ENCODE data around the gene PPP2R3B.
A peak's percentile ranks its signal among the peaks of the same experiment; 100 is the strongest.
"Not testable (repeated sequence)": the region's sequence is repeated elsewhere in the genome, so short reads cannot be mapped to it uniquely, and the experiment has no call there.

Gene PPP2R3B

DNA sequence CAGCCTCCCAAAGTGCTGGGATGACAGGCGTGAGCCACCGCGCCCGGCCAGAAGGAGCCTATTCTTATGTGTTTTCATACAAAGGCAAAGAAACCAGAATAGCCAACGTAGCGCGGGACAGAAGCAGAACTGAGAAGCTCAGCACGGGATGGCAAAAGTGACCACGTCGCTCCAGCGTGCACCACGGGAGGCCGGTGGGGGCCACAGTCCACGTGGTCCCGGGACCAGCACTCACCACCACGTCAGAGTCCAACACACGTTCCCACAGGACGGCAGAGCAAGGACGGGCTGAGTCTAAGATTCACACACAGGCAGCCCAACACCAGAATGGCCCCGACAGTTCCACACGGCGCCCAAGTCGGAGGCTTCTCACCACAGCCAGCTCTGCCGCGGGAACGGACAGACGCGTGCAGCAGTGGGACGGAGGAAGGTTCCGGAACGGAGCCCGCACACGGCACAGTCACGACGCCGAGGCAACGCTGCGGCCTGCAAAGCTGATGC is 49.3 kb downstream of the PPP2R3B start:
- DNase-seq (ENCODE audit: low spot score) = no peak

DNA sequence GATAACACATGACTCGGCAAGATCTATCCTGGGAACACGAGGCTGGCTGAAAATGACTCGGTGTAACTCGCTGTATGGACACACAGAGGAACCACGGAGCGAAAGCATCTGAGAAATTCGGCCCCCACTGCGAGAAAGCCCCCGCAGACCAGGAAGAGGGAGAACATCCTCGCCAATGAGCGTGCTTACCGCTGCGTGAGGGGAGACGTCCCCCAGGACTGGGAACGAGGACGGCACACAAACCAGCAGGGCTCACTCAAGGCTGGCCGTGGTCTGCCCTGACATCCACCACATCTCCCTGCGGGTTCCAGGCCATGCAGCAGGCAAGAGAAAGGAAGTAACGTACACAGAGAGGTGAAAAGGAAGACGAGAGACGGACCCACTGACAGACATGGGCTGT is 50.5 kb downstream of the PPP2R3B start:
- no peak for DNase-seq (ENCODE audit: low spot score)

DNA sequence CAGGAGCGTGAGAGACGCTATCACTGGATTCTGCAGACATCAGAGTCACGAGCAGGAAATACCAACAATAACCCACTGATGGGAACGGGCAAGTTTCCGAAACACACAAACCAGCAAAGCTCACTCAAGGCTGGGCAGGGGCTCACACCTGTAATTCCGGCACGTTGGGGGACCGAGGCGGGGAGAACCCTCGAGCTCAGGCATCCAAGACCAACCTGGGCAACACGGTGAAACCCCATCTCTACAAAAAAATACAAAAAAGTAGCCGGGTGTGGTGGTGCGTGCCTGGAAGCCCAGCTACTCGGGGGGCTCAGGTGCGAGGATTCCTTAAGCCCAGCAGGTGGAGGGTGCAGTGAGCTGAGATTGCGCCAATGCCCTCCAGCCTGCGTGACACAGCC is 51.0 kb downstream of the PPP2R3B start:
- no peak for DNase-seq (ENCODE audit: low spot score)

DNA sequence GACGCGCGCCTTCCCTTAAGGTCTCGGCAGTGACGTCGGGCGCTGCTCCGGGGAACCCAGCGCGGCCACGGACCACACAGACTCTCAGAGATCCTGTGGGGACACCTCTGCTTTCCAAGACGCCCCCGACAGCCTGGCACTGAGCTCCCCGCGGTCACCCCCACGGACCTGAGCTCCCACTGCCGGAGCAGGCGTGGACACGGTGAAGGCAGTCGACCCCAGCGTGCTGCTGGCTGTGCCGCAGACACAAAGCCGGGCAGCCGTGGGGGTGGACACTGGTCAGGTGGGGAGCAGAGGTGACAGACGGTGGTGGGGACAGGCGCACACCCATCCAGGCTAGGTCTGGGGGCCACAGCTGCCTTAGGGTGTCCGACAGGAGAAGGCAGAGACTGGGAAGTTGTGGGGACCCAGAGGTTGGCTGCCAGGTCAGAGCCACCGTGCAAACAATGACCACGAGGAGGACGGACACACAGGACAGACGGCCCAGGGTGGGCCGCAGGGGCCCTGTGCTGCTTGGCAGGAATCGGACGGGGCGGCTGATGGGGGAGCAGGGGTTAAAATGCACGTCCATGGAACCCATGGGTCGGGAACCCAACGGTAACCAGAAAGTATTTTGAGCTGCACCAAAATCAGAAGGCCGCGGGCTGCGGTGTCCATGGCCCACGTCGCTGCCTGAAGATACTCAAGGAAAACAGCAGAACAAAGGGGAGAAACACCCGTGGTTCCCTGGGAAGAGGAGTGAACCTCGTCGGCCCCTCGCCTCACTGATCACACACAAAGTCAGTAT is 51.5 kb downstream of the PPP2R3B start:
- no peak for DNase-seq (ENCODE audit: low spot score)

DNA sequence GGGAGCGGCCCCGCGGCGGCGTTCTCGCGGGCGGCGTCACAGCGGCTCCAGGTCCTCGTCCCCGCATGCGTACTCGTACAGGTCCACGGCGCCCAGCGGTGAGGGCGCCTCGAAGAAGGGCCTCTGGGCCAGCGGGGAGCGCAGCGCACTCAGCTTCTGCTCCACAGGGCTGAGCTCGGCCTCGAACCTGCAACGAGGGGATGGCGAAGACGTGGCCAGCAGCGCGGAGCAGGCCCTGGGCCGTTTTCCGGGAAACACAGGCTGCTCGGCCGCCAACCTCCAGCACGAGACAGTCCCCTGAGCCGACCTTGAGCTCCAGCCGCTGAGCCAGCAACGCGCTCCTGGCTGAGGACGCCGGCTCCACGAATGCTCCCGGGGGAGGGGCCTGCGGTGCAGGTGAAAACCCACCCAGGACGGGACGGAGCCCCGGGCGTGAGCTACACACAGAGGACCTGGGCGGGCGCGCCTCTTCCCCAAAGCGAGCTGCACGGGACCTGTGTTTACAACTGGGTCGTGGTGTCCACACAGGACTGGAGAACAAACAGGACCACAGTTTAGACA is 52.3 kb downstream of the PPP2R3B start:
- DNase-seq (ENCODE audit: low spot score) = no peak

DNA sequence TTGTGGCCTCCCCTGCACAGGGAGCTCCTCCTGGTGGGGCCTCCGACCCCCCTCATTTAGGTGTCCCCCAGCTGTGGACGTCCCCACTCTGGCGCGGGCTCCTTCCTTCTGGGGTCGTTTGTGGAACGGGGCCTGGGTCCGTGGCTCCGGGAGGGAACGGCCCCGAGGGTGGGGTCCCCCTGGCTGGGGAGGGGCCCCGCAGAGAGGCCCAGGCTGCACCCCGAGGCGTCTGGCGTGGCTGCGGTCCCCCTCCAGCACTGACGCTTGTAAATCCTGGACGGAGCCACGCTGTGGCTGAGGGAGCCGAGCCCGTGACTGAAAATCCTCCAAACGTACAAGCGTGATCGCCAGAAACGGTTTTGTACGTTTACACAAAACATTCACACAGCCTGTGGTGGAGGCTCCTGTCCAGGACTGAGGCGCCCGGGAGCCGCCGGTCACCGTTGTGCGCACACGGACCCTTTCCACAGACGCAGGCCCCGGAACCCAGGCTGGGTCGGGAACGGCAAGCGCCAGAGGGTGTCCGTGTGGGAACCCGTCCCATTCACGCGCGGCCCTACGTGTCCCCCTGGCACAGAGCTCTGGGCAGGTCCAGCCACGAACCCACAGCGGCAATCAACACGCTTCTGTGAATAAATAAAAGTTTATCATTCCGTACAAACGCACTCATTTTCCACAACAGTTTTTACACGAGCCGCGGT is 52.9 kb downstream of the PPP2R3B start:
- no peak for DNase-seq (ENCODE audit: low spot score)

DNA sequence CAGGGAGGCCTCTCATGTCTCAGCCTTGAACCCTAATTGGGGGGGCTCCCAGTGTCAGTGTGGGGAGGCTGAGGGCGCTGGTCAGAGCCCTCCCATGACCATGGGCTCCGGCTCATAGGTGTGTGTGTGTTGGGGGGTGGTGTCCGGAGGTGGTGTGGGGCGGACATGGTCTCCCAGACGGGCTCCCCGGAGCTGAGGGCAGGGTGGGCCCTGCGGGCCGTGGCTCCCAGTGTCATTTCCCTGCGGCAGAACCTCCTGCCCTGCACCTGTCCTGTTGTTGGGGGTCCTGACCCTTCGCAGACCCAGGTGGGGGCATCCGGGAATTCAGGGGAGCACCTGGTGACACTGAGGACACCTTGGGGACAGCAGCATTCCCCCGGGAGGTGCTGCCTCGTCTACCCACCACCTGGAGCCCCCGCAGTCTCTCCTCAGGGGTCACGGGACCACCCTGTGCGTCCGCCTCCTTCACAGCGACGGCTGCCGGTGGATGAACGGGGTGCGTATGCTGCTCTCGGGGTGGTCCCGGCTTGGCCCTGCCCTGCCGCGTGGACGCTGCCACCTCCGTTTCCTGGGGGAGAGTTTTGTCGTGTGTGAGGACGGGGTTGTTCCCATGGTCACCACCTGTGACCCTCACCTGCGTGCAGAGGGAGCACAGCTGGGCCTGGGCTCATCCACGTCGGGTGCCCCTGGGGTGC is 53.6 kb downstream of the PPP2R3B start:
- DNase-seq (ENCODE audit: low spot score) = no peak

DNA sequence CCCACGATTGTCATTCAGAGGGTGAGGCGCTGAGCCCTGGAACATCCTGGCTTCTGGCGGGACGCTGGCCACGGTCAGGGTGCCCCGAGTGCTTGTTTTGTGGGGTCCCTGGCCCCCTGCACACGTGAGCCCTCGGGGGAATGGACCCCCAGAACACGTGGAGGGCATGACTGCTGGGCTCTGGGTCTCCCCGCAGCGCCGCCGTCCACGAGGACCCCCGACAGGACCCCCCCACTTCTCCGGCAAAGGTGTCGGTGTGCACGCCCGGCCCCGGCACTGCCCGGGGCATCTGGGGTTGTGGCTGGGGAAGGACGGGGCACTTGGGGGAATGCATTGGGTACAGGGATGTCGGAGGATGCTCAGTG is 54.2 kb downstream of the PPP2R3B start:
- no peak for DNase-seq (ENCODE audit: low spot score)

DNA sequence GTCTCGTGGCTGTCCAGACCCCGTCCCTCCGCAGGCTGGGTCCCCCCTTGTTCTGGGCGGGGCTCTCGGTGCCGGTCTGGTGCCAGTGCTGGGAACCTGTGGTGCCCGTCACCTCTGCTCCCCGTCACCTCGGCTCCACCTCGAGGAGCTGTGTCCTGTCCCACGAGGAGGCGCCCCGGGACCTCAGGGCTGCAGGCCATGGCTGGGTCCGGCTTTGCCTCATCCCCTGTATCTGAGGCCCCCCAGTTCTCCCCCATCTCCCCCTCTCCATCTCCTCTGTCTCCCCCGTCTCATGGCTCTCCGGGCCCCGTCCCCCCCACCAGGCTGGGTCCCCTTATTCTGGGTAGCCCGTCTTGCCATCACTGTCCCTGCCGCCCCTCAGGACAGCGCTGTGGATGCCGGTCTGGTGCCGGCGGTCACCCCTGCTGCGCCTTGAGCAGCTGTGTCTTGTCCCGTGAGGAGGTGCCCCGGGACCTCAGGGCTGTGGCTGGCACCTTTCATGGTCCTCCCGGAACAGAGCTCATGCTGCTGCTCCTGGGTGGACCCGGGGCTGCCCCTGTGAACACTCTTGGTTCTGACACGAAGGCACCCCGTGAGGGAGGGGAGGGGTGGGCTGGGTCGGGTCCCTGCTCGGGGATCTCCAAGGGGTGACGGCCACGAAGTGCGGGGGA is 54.7 kb downstream of the PPP2R3B start:
- no peak for DNase-seq (ENCODE audit: low spot score)

DNA sequence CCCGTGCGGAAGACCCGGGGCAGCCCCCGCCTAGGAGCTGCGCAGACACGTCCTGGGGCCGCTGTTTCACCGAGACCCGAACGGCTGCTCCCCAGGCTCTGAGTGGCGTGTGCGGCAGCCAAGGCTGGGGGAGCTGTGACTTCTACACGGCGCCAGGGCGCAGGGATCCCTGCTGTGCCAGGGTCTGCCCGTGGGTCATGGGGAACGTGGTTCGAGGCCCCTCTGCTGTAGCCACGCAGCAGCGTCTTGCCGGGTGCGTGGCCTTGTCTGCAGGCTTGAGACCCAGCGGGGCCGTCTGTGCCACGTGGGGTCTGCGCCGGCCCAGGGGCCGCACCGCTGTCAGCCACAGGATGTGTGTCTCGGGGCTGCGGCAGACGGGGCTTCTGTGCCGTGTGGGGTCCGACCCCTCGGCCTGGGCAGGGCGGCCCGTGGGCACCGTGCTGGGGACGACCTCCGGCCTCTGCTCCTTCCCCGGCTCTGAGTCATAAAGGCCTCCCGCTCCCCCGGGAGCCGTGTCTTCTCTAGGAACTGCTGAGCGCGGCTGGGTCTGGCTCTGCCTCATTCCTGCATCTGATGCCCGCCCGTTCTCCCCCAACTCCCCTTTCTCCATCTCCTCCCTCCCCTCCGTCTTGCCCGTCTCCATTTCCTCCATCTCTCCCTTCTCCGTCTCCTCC is 55.4 kb downstream of the PPP2R3B start:
- peak; percentile 78 for DNase-seq (ENCODE audit: low spot score)

DNA sequence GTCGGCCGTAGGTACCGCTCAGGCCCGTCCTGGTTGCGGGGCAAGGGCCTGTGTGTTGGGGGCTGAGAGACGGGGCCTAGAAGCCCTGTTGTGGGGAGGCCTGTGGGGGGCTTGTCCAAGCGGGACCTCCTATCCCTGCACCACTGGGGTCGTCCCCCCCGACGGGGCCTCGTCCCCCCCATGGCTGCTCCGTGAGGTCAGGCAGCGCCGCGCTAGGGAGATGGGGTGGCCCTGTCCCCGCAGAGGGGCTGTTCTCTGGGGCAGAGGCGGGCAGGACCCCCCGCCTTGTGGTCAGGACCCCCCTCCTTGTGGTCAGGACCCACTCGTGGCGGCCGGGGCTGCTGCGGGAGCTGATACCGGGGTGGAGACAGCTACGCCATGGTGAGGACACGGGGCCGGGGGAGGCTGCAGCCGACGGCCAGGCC is 56.0 kb downstream of the PPP2R3B start:
- no peak for DNase-seq (ENCODE audit: low spot score)

DNA sequence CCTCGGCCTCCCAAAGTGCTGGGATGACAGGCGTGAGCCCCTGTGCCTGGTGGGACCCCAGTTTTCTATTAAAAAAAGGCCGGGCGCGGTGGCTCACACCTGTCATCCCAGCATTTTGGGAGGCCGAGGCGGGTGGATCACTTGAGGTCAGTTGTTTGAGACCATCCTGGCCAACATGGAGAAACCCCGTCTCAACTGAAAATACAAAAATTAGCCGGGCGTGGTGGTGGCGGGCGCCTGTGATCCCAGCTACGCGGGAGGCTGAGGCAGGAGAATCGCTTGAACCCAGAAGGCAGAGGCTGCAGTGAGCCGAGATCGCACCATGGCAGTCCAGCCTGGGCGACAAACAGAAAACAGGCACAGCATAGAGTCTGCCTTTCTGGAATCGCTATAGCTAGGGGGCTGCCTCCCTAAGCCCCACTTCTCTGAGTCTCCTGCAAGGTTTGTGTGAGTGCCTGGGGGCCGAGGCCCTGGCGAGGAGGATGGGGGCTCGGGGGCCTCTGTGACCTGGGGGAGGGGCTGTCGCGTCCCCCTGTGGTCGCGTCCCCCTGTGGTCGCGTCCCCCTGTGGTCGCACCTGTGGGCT is 56.5 kb downstream of the PPP2R3B start:
- not testable (repeated sequence) for DNase-seq (ENCODE audit: low spot score)

DNA sequence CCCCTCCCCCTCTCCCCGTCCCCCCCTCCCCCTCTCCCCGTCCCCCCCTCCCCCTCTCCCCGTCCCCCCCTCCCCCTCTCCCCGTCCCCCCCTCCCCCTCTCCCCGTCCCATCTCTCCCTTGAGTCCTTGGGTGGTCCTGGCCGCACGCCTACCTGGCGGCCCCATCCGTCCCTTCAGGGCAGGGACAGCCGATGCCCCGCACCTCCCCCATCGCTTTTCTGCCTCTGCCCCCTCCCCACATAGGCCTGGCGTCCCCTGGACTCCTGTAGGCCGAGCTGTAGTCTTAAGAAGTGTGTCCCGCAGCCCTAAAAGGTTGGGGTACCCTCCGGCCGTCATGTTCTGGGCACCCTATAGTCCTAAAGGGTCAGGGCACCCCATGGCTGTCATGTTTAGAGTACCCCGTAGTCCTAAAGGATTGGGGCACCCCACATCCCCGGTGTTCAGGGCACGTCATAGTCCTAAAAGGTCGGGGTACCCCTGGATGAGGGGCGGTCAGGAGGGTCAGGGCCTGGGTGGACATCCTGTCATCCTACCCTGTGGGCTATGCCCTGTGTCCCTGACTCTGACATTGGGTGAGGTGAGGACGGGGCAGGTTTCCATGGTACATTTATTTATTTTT is 57.3 kb downstream of the PPP2R3B start:
- no peak for DNase-seq (ENCODE audit: low spot score)

DNA sequence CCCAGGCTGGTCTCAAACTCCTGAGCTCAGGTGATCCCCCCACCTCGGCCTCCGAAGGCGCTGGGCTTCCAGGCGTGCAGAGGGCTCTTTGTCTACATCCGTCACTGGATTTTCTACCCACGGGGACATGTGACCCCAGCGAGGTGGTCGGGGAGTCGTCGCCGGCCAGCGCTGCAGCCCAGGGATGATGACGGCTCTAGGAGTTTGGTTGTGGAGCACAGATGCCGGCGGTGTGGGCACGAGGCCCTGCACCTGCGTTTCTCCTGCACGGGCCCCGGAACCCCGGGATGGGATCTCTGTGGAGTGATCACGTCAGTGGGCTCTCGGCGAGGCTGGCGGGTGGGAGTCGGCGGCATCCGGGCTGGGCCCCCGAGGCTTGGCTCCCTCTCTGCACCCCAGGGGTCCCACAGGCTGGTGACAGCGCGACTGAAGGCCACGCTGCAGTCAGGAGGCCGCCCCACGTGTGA is 59.0 kb downstream of the PPP2R3B start:
- no peak for DNase-seq (ENCODE audit: low spot score)

DNA sequence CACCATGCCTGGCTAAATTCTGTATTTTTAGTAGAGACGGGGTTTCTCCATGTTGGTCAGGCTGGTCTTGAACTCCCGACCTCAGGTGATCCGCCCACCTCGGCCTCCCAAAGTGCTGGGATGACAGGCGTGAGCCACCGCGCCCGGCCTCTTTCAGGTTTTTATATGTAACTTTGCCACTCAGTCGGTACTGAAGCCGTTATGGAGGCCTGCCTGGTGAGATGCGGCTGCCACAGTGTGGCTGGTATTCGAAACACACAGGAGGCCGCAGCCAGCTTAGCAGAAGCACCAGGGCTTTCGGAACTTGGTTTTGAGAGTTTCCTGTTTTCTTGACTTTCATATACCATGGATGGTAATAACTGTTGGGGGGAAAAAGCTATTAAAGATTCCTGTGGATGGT is 62.0 kb downstream of the PPP2R3B start:
- DNase-seq (ENCODE audit: low spot score) = not testable (repeated sequence)

DNA sequence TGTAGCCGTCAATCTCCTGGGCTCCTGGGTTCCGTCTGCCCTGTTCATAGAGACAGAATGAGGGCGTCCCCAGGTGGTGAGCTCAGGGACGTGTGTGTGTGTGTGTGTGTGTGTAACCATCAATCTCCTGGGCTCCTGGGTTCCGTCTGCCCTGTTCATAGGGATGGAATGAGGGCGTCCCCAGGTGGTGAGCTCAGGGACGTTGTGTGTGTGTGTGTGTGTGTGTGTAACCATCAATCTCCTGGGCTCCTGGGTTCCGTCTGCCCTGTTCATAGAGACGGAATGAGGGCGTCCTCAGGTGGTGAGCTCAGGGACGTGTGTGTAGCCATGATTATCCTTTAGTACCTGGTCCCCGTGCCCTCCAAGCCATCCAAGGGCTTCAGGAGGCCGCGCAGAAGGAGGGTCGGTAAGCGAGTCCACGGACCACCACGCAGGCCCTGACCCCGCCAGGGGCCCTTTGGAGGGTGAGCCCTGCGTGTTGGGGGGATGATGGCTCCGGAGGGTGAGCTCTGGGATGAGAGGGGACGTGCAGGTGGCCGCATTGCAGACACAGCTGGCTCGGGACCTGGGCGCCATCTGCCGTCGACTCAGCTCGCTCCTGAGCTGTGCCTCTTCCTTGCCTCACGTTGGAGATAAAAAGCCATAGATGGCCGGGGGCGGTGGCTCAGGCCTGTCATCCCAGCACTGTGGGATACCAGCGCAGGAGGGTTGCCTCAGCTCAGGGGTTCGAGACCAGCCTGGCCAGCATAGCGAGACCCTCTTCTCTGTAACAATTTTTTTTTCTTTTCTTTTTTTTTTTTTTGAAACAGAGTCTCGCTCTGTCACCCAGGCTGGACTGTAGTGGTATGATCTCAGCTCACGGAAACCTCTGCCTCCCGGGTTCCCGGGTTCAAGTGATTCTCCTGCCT is 62.7 kb downstream of the PPP2R3B start:
- DNase-seq (ENCODE audit: low spot score) = no peak

DNA sequence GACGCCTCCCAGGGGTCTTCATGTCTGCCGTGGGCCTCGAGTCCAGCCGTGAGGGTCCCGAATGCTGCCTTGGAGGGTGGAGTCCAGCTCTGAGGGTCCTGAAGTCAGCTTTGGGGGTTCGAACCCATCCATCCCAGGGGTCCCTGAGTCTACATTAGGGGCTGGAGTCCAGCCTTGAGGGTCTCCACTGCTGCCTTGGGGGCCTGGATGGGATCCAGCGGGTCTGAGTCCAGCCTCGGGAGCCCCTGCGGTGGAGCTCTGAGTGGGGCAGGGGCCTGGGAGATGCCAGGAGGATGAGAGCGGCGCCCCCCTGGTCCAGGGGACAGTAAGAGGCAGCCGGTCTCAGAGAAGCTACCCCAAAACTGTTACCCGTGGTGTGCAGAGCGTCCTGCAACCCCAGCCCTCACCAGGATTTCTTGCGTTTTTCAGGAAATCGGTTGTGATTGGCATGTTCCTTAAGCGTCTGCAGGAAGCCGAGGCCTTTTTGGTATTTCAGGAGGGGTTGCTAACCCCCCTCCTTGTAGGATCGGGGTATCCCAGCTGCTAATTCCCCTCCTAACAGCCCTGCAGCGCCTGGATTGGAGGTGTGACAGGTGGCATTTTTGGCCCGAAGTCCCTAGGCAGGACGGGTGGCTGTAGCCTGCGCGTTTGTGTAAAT is 66.5 kb downstream of the PPP2R3B start:
- no peak for DNase-seq (ENCODE audit: low spot score)

DNA sequence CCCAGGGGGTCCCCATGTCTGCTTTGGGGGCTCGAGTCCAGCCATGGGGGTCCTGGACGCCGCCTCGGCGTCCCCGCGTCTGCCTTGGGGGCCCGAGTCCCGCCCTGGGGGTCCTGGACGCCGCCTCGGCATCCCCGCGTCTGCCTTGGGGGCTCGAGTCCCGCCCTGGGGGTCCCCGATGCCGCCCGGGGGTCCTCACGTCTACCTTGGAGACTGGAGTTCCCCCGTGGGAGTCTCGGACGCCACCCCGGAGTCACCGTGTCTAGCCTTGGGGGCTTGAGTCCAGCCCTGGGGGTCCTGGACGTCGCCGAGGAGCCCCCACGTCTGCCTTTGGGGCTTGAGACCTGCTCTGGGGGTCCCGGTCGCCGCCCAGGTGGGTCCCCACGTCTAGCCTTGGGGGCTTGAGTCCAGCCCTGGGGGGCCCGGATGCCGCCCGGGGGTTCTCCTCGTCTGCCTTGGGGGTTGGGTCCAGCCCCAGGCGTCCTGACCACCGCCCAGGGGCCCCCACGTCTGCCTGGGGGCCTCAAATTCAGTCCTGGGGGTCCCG is 67.1 kb downstream of the PPP2R3B start:
- no peak for DNase-seq (ENCODE audit: low spot score)
